Esophagus muscularis mucosa (tissue), 4 donors: ENCODE data around the gene CYS1. TPM values are rescaled to one million over a fixed set of nuclear protein-coding genes. Genes with fewer than 3 reads are reported as not detected.
A peak's percentile ranks its signal among the peaks of the same experiment; 100 is the strongest.

Experiments used
- DNase-seq: peaks from one replicate; pipeline ENCODE4 v3.0.0-alpha.2; 2017; ENCODE audit errors: extremely low spot score
- H3K27ac ChIP-seq, 4 donors: fragments of 200-600 bp; sonication (generic); replicated peaks in 1 of 4; 1 replicate in 3 of 4; 2 replicates in 1 of 4; pipeline ENCODE4 v1.5.1; 2016 to 2019; ENCODE audit warnings: mild to moderate bottlenecking in 1 of 4
- H3K27me3 ChIP-seq, 4 donors: fragments of 200-600 bp; sonication (generic); one replicate each; pipeline versions ENCODE4 v1.5.1 to v1.6.0; 2016 to 2019
- H3K36me3 ChIP-seq, 4 donors: fragments of 200-600 bp; sonication (generic); one replicate each; pipeline ENCODE4 v1.5.1; 2016 to 2019
- H3K4me1 ChIP-seq, 4 donors: fragments of 200-600 bp; sonication (generic); one replicate each; pipeline ENCODE4 v1.5.1; 2016 to 2019
- H3K4me3 ChIP-seq, 4 donors: fragments of 200-600 bp; sonication (generic); 1 replicate in 2 of 4; 2 replicates in 2 of 4; pipeline ENCODE4 v1.5.1; 2016 to 2019; ENCODE audit warnings: mild to moderate bottlenecking in 4 of 4, moderate library complexity in 1 of 4
- H3K9me3 ChIP-seq, 4 donors: fragments of 200-600 bp; sonication (generic); 1 replicate in 3 of 4; 2 replicates in 1 of 4; pipeline ENCODE4 v1.5.1; 2016 to 2019
- EP300 ChIP-seq: sonication (generic); formaldehyde crosslinking; IDR thresholded peaks from one replicate; pipeline ENCODE4 v1.6.1; 2017; ENCODE audit warnings: antibody characterized with exemption
- POLR2A ChIP-seq: fragments of 450-650 bp; IDR thresholded peaks from one replicate; pipeline ENCODE4 v1.6.1; 2017; ENCODE audit warnings: antibody characterized with exemption, moderate library complexity, mild to moderate bottlenecking, low read depth
- POLR2AphosphoS5 ChIP-seq, 2 donors: sonication (generic); formaldehyde crosslinking; IDR thresholded peaks; one replicate each; pipeline ENCODE4 v1.6.1; 2017; ENCODE audit warnings: antibody characterized with exemption in 2 of 2
- WGBS: methylation state at CpG from one replicate; pipeline ENCODE4 v1.1.5; 2018; 5-methylcytosine and 5-hydroxymethylcytosine counted together
- intact Hi-C: fragments of 100-400 bp; cut with DNase I; formaldehyde crosslinking; loops from one replicate; pipeline ENCODE4 v1.15.1; 2023
- total RNA-seq, 4 donors: library from RNA; depleted of rRNA; stranded (reverse); fragments of >200 nt; gene quantifications; one replicate each; pipeline versions ENCODE4 v1.1.0 to v1.2.1, GENCODE V29; 2016
- TF ChIP-seq, protein P1 (sequence below), 3 experiments: fragments of 200-600 bp in 2 of 3; fragments of 450-650 bp in 1 of 3; sonication (generic) in 2 of 3; IDR thresholded peaks; one replicate each; pipeline ENCODE4 v1.5.1; 2017 to 2019; ENCODE audit warnings: antibody characterized with exemption in 3 of 3, mild to moderate bottlenecking in 2 of 3, moderate library complexity in 1 of 3

CYS1 gene
- total RNA-seq, 4 donors from 2014 or later: 16.9 to 56.4 (median 35.4) TPM

DNA sequence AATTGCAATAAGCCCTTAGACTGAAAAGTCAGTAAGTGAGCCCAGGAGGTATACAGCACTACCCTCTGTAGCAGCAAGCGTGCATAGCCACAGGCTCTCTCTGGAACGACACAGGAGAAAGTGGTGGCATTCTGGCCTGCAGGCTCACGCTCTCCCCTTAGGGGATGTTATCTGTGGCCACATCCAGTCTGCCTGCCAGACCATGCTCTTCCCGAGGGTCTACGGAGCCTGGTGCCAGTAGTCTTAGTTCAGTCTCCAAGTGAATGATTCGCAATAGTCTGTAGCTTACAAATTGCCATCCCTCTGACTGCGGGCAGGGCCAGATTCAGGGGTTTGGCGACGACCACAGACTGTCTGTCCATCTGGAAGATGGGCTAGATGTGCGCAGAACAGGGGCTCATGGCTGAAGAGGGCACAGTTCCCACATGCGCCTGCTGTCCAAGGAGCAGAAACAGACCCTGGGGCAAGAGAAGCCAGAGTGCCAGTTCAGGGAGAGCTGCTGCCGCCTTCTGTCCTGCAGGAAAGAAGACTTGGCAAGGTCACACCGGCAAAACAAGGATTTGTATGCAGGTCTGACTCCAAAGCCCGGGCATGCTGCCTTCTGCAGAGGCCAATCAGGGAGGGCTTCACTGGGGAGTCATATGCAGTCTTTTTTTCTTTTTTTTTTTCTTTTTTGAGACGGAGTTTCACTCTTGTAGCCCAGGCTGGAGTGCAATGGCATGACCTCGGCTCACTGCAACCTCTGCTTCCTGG, 40.4 kb downstream of the CYS1 start:
- peaks cover 75 to 84% (median 81%) of the 10 kb centered on the region in 4 donors for H3K4me1 ChIP-seq
- WGBS: 74% methylated on average over 16 of the region's 16 CpGs
- intact Hi-C loops: loop anchor here (2.0 kb wide), 1 partner anchor 57 kb away; no protein-coding TSS in a partner anchor

DNA sequence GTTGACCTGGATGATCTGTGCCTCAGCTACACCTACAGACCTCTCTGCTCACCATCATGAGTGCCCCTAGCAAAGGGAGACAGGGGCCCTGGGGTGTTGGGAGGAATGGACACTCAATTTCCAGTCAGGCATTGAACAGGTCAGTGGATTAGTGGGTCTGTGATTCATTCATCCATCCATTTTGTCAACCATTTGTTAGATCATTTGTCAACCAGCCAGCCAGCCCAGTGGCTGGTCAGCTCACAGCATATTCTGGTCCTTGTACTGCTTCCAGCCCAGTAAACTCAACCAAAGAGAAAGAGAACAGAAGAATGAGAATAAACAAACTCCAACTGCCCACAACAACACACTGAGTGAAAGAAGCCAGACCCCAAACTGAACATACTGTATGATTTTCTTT, 41.5 kb downstream of the CYS1 start:
- H3K9me3 ChIP-seq: no peaks in the 10 kb centered on the region
- H3K27ac ChIP-seq: peak overlapping the region in 2 of 4 donors; percentile 22 to 27
- H3K4me1 ChIP-seq: peaks cover 71 to 80% (median 75%) of the 10 kb centered on the region in 4 donors
- intact Hi-C loops: loop anchor here (2.0 kb wide), 1 partner anchor 56 kb away; no protein-coding TSS in a partner anchor
- H3K4me3 ChIP-seq: no peak overlapping the region
- H3K27me3 ChIP-seq: no peaks in the 10 kb centered on the region
- no peaks in the 10 kb centered on the region for H3K36me3 ChIP-seq
- no peak for TF ChIP-seq POLR2AphosphoS5 (IDR thresholded peaks at IDR 0.05)
- TF ChIP-seq EP300: no peak
- no peak for TF ChIP-seq POLR2A
- TF ChIP-seq, protein P1, sequence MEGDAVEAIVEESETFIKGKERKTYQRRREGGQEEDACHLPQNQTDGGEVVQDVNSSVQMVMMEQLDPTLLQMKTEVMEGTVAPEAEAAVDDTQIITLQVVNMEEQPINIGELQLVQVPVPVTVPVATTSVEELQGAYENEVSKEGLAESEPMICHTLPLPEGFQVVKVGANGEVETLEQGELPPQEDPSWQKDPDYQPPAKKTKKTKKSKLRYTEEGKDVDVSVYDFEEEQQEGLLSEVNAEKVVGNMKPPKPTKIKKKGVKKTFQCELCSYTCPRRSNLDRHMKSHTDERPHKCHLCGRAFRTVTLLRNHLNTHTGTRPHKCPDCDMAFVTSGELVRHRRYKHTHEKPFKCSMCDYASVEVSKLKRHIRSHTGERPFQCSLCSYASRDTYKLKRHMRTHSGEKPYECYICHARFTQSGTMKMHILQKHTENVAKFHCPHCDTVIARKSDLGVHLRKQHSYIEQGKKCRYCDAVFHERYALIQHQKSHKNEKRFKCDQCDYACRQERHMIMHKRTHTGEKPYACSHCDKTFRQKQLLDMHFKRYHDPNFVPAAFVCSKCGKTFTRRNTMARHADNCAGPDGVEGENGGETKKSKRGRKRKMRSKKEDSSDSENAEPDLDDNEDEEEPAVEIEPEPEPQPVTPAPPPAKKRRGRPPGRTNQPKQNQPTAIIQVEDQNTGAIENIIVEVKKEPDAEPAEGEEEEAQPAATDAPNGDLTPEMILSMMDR (IDR thresholded peaks at IDR 0.05): no peak
- DNase-seq: no peak

More for the DNA sequence above, 40.4 kb downstream of the CYS1 start:
- no peaks in the 10 kb centered on the region for H3K36me3 ChIP-seq
- H3K27ac ChIP-seq: peak overlapping the region; percentile 28 to 98 (median 95)
- TF ChIP-seq, protein P1 (IDR thresholded peaks at IDR 0.05): peak in 1 of 3 experiments; percentile 6
- TF ChIP-seq EP300: no peak
- peak; percentile 18 to 46 for TF ChIP-seq POLR2AphosphoS5 (IDR thresholded peaks at IDR 0.05)
- TF ChIP-seq POLR2A: no peak
- no peak overlapping the region for H3K4me3 ChIP-seq
- no peaks in the 10 kb centered on the region for H3K27me3 ChIP-seq
- DNase-seq: no peak
- no peaks in the 10 kb centered on the region for H3K9me3 ChIP-seq

DNA sequence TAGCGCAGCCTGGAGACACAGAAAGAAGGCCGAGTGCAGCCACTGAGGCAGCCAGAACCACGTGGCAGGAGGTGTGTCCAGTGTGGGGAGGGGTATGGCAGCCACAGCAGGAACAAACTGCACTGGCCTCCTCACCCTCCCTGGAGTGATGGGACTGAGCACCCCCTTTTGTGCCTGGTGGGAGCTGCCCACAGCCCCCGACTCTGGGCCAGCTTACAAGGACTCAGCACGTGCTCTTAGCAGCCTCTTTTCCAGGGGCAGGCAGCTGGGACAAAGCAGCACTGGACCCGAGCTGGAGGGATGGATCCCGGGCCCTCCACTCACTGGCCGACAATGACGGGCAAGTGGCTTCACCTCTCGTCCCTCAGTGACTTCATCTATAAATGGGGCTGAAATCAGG, 42.1 kb downstream of the CYS1 start:
- intact Hi-C loops: loop anchor here (2.0 kb wide), 1 partner anchor 55 kb away; no protein-coding TSS in a partner anchor
- WGBS: 85% methylated on average over 8 of the region's 10 CpGs
- Histone ChIP-seq H3K4me1 (peaks cover 71 to 80% (median 75%) of the 10 kb centered on the region in 4 donors), H3K36me3 (no peaks in the 10 kb centered on the region), H3K27me3 (no peaks in the 10 kb centered on the region), H3K4me3 (no peak overlapping the region), H3K9me3 (no peaks in the 10 kb centered on the region), H3K27ac (peak overlapping the region in 3 of 4 donors; percentile 46 to 80 (median 70))
- TF ChIP-seq POLR2A: no peak
- TF ChIP-seq POLR2AphosphoS5 (IDR thresholded peaks at IDR 0.05): no peak
- TF ChIP-seq, protein P1 (IDR thresholded peaks at IDR 0.05): no peak
- TF ChIP-seq EP300: no peak
- DNase-seq: no peak

DNA sequence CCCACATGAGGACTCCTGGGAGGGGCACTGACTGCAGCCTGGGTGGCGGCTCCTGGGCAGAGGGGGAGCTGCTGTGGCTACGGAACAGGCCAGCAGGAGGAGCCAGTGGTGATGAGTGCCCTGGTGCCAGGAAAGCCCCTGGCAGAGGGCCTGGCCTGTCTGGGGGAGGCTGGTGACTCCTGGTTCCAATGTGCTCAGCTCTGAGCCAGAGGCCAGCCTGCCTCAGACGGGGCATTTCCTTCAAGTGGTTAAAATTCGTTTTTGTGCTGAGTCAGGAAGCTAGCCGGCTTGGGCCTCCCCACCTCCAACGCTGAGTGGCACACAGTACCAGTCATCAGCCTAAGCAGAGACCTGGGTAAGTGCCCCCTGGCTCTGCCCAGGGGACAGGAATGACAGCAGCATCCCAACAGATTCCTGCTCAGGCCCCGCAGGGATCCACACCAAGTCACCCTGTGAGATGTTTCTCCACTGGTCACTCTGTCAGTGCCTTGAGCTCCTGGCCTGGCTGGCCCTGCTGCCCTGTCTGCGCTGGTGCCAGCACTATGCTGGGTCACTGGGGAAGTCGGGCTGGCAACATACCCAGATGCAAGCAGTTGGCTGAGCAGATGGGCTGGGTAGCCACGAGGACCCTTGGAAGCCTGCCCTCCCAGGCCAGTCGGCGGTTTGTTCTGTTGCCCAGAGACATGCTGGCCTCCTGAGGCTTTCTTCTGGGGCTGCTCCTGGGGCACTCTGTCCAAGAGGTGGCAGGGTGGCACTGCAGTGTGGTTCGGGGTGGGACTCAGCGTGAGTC, 43.9 kb downstream of the CYS1 start:
- peak overlapping the region; percentile 70 to 80 (median 72) for H3K27ac ChIP-seq
- H3K36me3 ChIP-seq: no peaks in the 10 kb centered on the region
- DNase-seq: no peak
- H3K4me1 ChIP-seq: peaks cover 58 to 65% (median 60%) of the 10 kb centered on the region in 4 donors
- H3K4me3 ChIP-seq: no peak overlapping the region
- no peaks in the 10 kb centered on the region for H3K9me3 ChIP-seq
- intact Hi-C loops: no loop called here
- no peak for TF ChIP-seq EP300
- peak; percentile 24 to 54 for TF ChIP-seq POLR2AphosphoS5 (IDR thresholded peaks at IDR 0.05)
- TF ChIP-seq POLR2A: no peak
- TF ChIP-seq, protein P1 (IDR thresholded peaks at IDR 0.05): peak; percentile 52 to 69 (median 64)
- 15% methylated on average over 4 of the region's 14 CpGs for WGBS
- H3K27me3 ChIP-seq: no peaks in the 10 kb centered on the region
